GM12878 (cell line): ENCODE results near the gene BEX3. TPM values are rescaled to one million over a fixed set of nuclear protein-coding genes. Genes with fewer than 3 reads are reported as not detected.

ENCODE experiments used
- ATAC-seq: fragments of 200-7000 bp; cut with Tn5 transposase; 3 replicates; pipeline ENCODE4 v1.9.1; 2020; ENCODE audit warnings: mild to moderate bottlenecking, moderate library complexity
- BruUV-seq: library from RNA; stranded (reverse); fragments of 400-500 nt; replicated peaks from 2 replicates; lab custom pipeline; 2021; lab: Mats Ljungman, UMichigan
- CTCF ChIA-PET: fragments of 300-600 bp; sonication (Branson Sonifier 250); formaldehyde crosslinking; extraction: SDS; loops from one replicate; lab custom pipeline; 2021; ENCODE audit warnings: inconsistent platforms; lab: Yijun Ruan, JAX
- POLR2A ChIA-PET: fragments of 350-600 bp; formaldehyde crosslinking; extraction: SDS; loops from one replicate; lab custom pipeline; 2021; ENCODE audit warnings: inconsistent platforms; lab: Charles Lee
- RAD21 ChIA-PET: fragments of 300-600 bp; sonication (Branson Sonifier 250); formaldehyde crosslinking; loops from one replicate; lab custom pipeline; 2023; ENCODE audit warnings: antibody characterized with exemption; ENCODE audit not compliant: unreplicated experiment; lab: Charles Lee
- SMC1A ChIA-PET: fragments of 300-600 bp; sonication (Branson Sonifier 250); formaldehyde crosslinking; loops from one replicate; lab custom pipeline; 2023; ENCODE audit not compliant: unreplicated experiment, uncharacterized antibody; lab: Charles Lee
- DNase-seq: peaks from one replicate; pipeline ENCODE4 v3.0.0-alpha.2; 2011; ENCODE audit warnings: low read depth, low spot score
- FAIRE-seq: peaks from 3 replicates; lab custom pipeline; 2011; peaks lifted over from hg19 to GRCh38; lab: Jason Lieb, UNC
- H2AFZ ChIP-seq: 2 replicates; pipeline ENCODE4 v1.6.0; 2011; ENCODE audit warnings: low read depth, low read length, control low read depth; ENCODE audit not compliant: control insufficient read depth
- H3K27ac ChIP-seq: 2 replicates; pipeline ENCODE4 v1.5.1; 2011; ENCODE audit warnings: control low read depth; ENCODE audit not compliant: control insufficient read depth, insufficient read depth
- H3K27me3 ChIP-seq, 2 experiments: replicated peaks in 1 of 2; 2 replicates each; pipeline versions ENCODE4 v1.6.0 to v1.6.1; 2011; ENCODE audit warnings: low read length in 1 of 2; ENCODE audit not compliant: control insufficient read depth in 2 of 2, insufficient read depth in 2 of 2
- H3K36me3 ChIP-seq, 2 experiments: 2 replicates each; pipeline ENCODE4 v1.5.1; 2011; ENCODE audit warnings: low read length in 1 of 2; ENCODE audit not compliant: control insufficient read depth in 2 of 2, insufficient read depth in 2 of 2
- H3K4me1 ChIP-seq: 2 replicates; pipeline ENCODE4 v1.6.1; 2011; ENCODE audit warnings: mild to moderate bottlenecking, low read length, moderate library complexity, mixed read lengths; ENCODE audit not compliant: control insufficient read depth, insufficient read depth
- H3K4me2 ChIP-seq: 2 replicates; pipeline ENCODE4 v1.6.0; 2011; ENCODE audit warnings: control low read depth; ENCODE audit not compliant: control insufficient read depth, insufficient read depth
- H3K4me3 ChIP-seq: fragments of 200-600 bp; sonication (generic); 2 replicates; pipeline ENCODE4 v1.5.1; 2016
- H3K79me2 ChIP-seq: 2 replicates; pipeline ENCODE4 v1.6.0; 2011; ENCODE audit warnings: low read length; ENCODE audit not compliant: control insufficient read depth, insufficient read depth
- H3K9ac ChIP-seq: 2 replicates; pipeline ENCODE4 v1.8.0; 2011; ENCODE audit warnings: low read length, control low read depth, mixed read lengths; ENCODE audit not compliant: control insufficient read depth, insufficient read depth
- H3K9me3 ChIP-seq: replicated peaks from 3 replicates; pipeline ENCODE4 v1.5.1; 2011; ENCODE audit warnings: mild to moderate bottlenecking, low read length; ENCODE audit not compliant: control insufficient read depth, insufficient read depth
- H4K20me1 ChIP-seq: 2 replicates; pipeline ENCODE4 v1.6.0; 2011; ENCODE audit not compliant: control insufficient read depth, insufficient read depth
- CBFB ChIP-seq: IDR thresholded peaks from 2 replicates; pipeline ENCODE4 v1.6.1; 2016; ENCODE audit warnings: antibody characterized with exemption, low read depth
- KAT2A ChIP-seq: conservative IDR thresholded peaks from 2 replicates; pipeline ENCODE4 v1.6.1; 2011; ENCODE audit warnings: low read depth, low read length; ENCODE audit not compliant: control insufficient read depth
- MTA3 ChIP-seq: IDR thresholded peaks from 2 replicates; pipeline ENCODE4 v1.6.1; 2012; ENCODE audit warnings: low read length, inconsistent platforms, borderline replicate concordance
- NFYA ChIP-seq: IDR thresholded peaks from 2 replicates; pipeline ENCODE4 v1.6.1; 2011; ENCODE audit warnings: low read depth, mild to moderate bottlenecking, low read length, improper control_type of control experiment, borderline replicate concordance
- PAX8 ChIP-seq: fragments of 450-650 bp; IDR thresholded peaks from 2 replicates; pipeline ENCODE4 v1.6.1; 2017; ENCODE audit warnings: mild to moderate bottlenecking, moderate library complexity
- PBX3 ChIP-seq: IDR thresholded peaks from 2 replicates; pipeline ENCODE4 v1.6.1; 2011; ENCODE audit warnings: mild to moderate bottlenecking, low read depth, low read length, moderate library complexity; ENCODE audit not compliant: insufficient replicate concordance
- REST ChIP-seq: IDR thresholded peaks from 2 replicates; pipeline ENCODE4 v1.6.1; 2012; ENCODE audit warnings: mild to moderate bottlenecking, low read depth, low read length
- ZNF24 ChIP-seq: fragments of 450-650 bp; IDR thresholded peaks from 2 replicates; pipeline ENCODE4 v1.6.1; 2017; ENCODE audit warnings: antibody characterized with exemption, mild to moderate bottlenecking
- WGBS: methylation state at CpG from one replicate; pipeline ENCODE4 v1.1.6; 2016; ENCODE audit warnings: low lambda C conversion rate; ENCODE audit not compliant: insufficient replicate concordance, insufficient coverage; ENCODE audit errors: missing lambda C conversion rate; 5-methylcytosine and 5-hydroxymethylcytosine counted together
- in situ Hi-C: fragments of 300-500 bp; cut with MboI; formaldehyde crosslinking; loops from 9 replicates; pipeline ENCODE4 v1.14.3; 2018; ENCODE audit warnings: mixed read lengths
- intact Hi-C: fragments of 100-400 bp; cut with micrococcal nuclease; formaldehyde crosslinking; loops from one replicate; pipeline ENCODE4 v1.14.2; 2022; ENCODE audit not compliant: unreplicated experiment
- polyA plus RNA-seq, 11 experiments: library from polyadenylated mRNA; depleted of rRNA in 4 of 11; unstranded in 6 of 11; stranded (reverse) in 5 of 11; fragments of >200 nt; fragmentation: Nextera tagmentation in 4 of 11; fragmentation: Illumina TruSeq in 1 of 11; extraction: Ambion mirVana in 4 of 11; extraction: Trizol in 1 of 11; gene quantifications; 1 replicate in 1 of 11; 2 replicates in 10 of 11; pipeline versions ENCODE4 v1.2.1 to v1.2.3, GENCODE V29; 2011 to 2016; ENCODE audit warnings: inconsistent platforms in 2 of 11, missing spikeins in 2 of 11, low read depth in 1 of 11
- total RNA-seq, 4 experiments: library from RNA; depleted of rRNA in 3 of 4; stranded (reverse); fragments of >200 nt in 3 of 4; fragmentation: Illumina TruSeq in 1 of 4; extraction: Trizol in 1 of 4; gene quantifications; 2 replicates each; pipeline versions ENCODE4 v1.2.1 to v1.2.3, GENCODE V29; 2013 to 2021
- TF ChIP-seq, protein P1 (sequence below): fragments of 450-650 bp; IDR thresholded peaks from 2 replicates; pipeline ENCODE4 v1.6.1; 2017; ENCODE audit warnings: mild to moderate bottlenecking, moderate library complexity
- TF ChIP-seq, protein P2 (sequence below): IDR thresholded peaks from 2 replicates; pipeline ENCODE4 v1.6.1; 2012; ENCODE audit warnings: low read depth, low read length, improper control_type of control experiment

BEX3 gene
- total and polyA plus RNA-seq, 10 of the 15 experiments (the other 5 are each of a cell fraction or from before 2014, with no cell fraction given), result 1.3 to 1.5 TPM; not detected in 8

DNA sequence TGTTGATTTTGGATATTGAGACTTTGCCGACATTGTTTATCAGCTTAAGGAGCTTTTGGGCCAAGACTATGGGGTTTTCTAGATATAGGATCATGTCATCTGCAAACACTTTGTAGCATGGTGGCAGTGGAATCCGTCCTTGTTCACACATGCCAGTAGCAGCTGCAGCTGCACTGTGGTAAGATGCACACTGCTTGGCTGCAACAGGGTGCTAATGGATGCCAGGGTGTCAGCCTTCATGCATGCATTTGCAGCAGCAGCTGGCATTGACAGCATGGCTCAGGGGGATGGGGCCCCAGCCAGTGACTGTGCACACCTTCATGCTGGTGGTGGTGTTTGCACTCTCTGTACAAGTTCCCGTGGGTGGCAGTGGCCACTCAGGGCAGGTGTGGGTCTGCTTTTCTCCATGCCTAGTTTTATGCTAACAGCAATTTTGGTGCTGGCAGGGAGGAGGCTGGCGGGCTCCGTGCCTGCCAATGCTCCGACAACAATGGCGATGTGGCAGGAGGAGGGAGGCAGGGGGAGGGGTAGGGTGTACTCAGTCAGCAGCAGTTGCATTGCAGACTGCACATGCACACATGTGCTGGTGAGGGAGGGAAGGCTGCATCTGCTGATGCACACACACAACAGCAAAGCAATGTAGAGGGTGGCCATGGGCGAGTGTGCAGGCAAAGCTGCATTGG lies 37.5 kb downstream of the BEX3 start:
- TF ChIP-seq, protein P1, sequence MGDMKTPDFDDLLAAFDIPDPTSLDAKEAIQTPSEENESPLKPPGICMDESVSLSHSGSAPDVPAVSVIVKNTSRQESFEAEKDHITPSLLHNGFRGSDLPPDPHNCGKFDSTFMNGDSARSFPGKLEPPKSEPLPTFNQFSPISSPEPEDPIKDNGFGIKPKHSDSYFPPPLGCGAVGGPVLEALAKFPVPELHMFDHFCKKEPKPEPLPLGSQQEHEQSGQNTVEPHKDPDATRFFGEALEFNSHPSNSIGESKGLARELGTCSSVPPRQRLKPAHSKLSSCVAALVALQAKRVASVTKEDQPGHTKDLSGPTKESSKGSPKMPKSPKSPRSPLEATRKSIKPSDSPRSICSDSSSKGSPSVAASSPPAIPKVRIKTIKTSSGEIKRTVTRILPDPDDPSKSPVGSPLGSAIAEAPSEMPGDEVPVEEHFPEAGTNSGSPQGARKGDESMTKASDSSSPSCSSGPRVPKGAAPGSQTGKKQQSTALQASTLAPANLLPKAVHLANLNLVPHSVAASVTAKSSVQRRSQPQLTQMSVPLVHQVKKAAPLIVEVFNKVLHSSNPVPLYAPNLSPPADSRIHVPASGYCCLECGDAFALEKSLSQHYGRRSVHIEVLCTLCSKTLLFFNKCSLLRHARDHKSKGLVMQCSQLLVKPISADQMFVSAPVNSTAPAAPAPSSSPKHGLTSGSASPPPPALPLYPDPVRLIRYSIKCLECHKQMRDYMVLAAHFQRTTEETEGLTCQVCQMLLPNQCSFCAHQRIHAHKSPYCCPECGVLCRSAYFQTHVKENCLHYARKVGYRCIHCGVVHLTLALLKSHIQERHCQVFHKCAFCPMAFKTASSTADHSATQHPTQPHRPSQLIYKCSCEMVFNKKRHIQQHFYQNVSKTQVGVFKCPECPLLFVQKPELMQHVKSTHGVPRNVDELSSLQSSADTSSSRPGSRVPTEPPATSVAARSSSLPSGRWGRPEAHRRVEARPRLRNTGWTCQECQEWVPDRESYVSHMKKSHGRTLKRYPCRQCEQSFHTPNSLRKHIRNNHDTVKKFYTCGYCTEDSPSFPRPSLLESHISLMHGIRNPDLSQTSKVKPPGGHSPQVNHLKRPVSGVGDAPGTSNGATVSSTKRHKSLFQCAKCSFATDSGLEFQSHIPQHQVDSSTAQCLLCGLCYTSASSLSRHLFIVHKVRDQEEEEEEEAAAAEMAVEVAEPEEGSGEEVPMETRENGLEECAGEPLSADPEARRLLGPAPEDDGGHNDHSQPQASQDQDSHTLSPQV, result no peak
- TF ChIP-seq, protein P2, sequence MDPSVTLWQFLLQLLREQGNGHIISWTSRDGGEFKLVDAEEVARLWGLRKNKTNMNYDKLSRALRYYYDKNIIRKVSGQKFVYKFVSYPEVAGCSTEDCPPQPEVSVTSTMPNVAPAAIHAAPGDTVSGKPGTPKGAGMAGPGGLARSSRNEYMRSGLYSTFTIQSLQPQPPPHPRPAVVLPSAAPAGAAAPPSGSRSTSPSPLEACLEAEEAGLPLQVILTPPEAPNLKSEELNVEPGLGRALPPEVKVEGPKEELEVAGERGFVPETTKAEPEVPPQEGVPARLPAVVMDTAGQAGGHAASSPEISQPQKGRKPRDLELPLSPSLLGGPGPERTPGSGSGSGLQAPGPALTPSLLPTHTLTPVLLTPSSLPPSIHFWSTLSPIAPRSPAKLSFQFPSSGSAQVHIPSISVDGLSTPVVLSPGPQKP, result no peak
- TF ChIP-seq CBFB, result no peak
- TF ChIP-seq MTA3, result no peak
- no peak for TF ChIP-seq PAX8
- no peak for TF ChIP-seq NFYA
- TF ChIP-seq ZNF24, result no peak
- TF ChIP-seq REST, result no peak
- TF ChIP-seq PBX3, result no peak
- no peak for TF ChIP-seq KAT2A
- Histone ChIP-seq H3K4me2 (no peak overlapping the region), H2AFZ (no peak overlapping the region), H4K20me1 (no peaks in the 10 kb centered on the region), H3K9ac (no peak overlapping the region), H3K79me2 (no peaks in the 10 kb centered on the region), H3K36me3 (no peaks in the 10 kb centered on the region), H3K4me1 (no peaks in the 10 kb centered on the region), H3K27ac (no peak overlapping the region), H3K9me3 (no peaks in the 10 kb centered on the region), H3K4me3 (no peak overlapping the region), H3K27me3 (no peaks in the 10 kb centered on the region)
- ChIA-PET SMC1A (no interaction called here), RAD21 (no interaction called here), CTCF (no interaction called here), POLR2A (no interaction called here)
- FAIRE-seq (no peak), ATAC-seq (no peak), DNase-seq (no peak)
- 64% methylated on average over 8 of the region's 8 CpGs for WGBS
- BruUV-seq, result no TSS peak
- intact Hi-C loops, result no loop called here
- in situ Hi-C loops, result no loop called here
